Fibroblast of peridontal ligament (primary cell): ENCODE measurements around the gene TH.
A peak's percentile ranks its signal among the peaks of the same experiment; 100 is the strongest.
"Not testable (repeated sequence)": the region's sequence is repeated elsewhere in the genome, so short reads cannot be mapped to it uniquely, and the experiment has no call there.

Experiments used
- DNase-seq: peaks from one replicate; pipeline ENCODE4 v3.0.0-alpha.2; 2010; ENCODE audit errors: extremely low read depth

Gene TH

GRCh38 chr11:2178055-2178773 lies 6.6 kb upstream of the TH start:
- DNase-seq: not testable (repeated sequence)

- no peak for DNase-seq
Measured at GRCh38 chr11:2177076-2177475, 5.5 kb upstream of the TH start.

DNA sequence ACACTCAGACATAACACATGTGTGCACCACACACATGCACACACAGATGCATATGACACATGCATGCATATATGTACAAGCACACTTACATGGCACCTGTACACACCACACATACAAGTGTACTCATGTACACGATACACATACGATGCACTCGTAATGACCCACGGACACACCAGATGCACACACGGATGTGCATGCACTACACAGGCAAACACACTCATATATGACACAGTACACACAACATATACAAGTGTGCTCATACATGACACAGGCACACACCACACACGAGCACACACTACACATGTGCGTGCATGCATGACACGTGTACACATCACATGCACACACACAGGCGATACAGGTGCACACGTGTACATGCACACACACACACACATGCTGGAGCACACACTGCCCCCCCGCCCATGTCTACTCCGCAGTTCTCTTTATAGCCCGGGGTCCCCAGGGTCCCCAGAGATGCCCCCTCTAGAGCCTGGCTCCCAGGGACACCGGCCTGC lies 4.8 kb upstream of the TH start:
- DNase-seq: no peak

GRCh38 chr11:2175659-2176058 lies 4.0 kb upstream of the TH start:
- peak; percentile 4 for DNase-seq

- DNase-seq: no peak
Measured at GRCh38 chr11:2174361-2174760, 2.7 kb upstream of the TH start.

DNA sequence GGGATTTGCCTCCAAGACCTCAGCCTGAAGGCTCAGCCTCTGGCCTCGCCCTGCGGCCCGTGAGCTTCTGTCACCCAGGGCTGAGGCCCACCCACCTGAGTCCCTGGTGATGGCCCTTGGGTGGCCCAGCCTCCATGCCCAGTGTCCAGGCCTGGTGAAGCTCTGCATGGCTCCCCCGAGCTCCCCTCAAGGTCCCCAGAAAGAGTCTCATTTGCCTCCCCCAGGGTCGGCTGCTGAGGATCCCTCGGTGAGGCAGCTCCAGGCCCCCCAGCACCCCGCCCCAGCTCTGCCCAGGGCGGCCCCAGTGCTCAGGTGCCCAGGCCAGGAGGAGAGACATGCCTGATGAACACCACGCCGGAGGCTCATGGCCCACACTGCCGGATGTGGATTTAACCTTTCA lies 2.1 kb upstream of the TH start:
- no peak for DNase-seq

DNA sequence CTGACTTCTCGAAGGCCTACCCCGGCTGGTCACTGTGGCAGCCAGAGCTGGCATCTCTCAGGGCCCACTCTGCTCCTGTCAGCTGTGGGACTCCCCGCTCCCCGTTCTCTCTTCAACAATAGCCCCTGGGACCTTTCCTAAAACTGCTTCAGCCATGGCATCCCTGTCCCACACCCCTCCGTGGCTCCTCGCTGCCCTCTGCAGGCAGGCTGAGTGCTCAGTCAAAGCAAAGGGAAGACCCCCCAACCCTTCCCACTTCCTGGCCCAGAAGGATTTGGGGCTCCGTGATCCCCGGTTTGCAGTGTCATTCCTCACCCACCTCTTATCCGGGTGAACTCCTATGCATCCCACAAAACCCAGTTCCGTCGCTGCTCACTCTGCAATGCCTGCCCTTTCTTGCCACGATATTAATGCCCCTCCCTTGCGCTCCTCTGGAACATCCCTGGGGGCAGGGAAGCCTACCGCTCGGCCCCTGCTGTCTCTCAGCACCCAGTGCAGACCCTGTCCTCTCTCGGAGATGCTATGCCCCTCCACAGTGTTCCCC lies 1.6 kb upstream of the TH start:
- DNase-seq: no peak

DNA sequence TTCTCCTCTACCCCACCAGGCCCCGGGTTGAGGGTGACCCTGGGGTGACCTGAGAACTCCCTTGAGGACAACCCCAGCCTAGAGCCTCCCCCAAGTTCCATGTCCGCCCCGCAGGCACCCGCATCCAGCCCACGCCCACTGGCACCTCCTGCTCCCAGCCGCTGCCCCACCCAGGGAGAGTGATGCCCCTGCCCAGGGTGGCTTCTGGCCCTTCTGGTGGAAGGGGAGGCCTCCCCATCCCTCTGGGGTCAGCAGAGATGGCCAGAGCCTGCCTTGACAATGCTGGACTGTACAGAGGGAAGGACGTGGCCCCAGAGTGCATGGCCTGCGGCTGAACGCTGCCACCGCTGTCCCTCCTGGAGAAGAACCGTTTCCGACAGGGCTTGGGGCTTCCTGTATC lies 1.1 kb upstream of the TH start:
- DNase-seq: no peak

- DNase-seq: no peak
Measured at GRCh38 chr11:2169626-2170570, 1.7 kb downstream of the TH start.

GRCh38 chr11:2169005-2169378 lies 2.6 kb downstream of the TH start:
- DNase-seq: no peak

DNA sequence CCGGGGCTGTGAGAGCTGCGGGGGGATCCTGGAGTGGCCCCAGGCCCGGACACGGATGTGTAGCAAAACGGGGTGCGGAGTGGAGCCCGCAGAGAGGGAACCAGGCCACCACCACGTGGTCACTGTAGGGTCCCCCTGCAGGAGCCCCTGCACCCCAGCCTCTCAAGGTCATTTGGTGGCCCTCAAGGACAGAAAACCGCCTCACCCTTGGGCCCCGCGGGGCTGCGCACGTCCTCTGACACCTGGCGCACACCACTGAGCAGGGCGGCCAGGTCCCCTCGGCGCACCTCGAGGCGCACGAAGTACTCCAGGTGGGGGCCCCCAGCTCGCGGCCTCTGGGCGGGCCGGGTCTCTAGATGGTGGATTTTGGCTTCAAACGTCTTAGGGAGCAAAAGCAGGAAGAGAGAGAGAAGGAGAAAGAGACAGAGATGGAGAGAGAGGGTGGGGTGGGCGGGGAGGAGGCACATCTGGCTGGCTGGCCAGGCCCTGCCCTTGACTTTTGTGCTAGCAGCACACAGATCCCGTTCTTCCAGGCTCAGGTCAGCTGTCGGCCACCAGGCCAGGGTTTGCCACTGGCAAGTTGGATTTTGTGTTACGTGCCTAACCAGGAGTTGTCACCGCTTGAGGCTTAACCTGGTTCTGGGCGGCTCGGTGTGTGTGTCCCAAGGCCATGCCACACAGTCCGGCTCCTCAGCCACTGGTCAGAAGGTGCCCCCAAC lies 3.2 kb downstream of the TH start:
- no peak for DNase-seq

- DNase-seq: no peak
Measured at GRCh38 chr11:2167141-2168045, 4.2 kb downstream of the TH start.

DNA sequence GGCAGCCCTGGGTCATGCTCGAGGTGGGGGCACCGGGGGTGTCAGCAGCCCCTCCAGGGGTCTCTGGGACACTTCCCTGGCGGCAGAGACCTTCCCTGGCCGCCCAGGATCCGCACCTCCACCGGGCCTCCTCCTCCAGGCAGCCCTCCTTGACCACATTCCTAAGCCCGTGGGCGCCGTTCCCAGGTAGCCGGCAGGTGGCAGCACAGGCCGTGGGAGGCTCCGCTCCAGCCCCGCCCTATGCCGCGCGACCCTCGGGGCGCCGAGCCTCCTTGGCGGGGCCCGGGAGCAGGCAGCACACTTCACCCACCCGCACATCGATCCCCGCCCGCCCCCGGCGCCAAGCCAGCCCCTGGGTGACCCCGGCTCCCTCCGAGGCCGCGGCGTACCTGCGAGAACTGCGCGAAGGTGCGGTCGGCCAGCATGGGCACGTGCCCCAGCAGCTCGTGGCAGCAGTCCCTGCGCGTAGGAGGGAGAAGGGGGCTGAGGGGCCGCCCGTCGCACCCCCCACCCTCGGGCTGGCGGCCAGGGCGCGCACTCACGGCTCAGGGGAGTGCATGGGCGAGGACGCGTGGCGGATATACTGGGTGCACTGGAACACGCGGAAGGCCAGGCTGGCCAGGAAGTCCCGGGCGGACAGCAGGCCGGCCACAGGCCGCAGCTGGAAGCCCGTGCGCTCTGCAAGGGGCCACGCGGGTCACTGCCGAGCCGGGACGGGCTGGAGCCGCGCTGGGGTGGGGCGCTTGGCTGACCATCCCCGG lies 5.3 kb downstream of the TH start:
- no peak for DNase-seq

GRCh38 chr11:2165571-2165970 lies 6.0 kb downstream of the TH start:
- no peak for DNase-seq

DNA sequence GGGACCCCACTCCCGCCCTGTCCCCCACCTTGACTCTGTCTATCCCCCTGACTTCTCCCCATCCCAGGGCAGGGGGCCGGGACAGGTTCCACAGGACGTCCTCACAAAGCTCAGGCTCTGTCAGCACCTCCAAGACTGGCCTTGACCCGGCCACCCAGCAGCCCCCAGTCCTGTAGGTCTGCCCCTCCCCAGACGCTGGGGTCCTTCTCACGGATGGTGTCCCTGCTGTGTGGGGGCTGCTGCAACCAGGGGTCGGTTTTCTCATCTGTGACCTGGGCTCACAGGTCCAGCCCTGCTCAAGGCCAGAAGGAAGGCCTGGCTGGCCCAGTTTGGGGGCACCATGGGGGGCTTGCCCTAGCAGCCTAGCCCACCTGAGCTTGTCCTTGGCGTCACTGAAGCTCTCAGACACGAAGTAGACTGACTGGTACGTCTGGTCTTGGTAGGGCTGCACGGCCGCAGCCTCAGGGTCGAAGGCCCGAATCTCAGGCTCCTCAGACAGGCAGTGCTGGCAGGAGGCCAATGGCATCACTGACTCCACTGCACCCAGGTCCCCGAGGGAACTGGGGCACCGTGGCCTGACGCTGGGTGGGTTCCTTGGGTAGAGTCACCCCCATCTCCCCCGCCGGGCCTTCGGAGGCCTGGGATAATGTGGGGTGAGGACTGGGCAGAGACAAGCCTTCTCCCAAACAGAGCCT lies 6.6 kb downstream of the TH start:
- no peak for DNase-seq

- no peak for DNase-seq
Measured at GRCh38 chr11:2164081-2164480, 7.5 kb downstream of the TH start.

DNA sequence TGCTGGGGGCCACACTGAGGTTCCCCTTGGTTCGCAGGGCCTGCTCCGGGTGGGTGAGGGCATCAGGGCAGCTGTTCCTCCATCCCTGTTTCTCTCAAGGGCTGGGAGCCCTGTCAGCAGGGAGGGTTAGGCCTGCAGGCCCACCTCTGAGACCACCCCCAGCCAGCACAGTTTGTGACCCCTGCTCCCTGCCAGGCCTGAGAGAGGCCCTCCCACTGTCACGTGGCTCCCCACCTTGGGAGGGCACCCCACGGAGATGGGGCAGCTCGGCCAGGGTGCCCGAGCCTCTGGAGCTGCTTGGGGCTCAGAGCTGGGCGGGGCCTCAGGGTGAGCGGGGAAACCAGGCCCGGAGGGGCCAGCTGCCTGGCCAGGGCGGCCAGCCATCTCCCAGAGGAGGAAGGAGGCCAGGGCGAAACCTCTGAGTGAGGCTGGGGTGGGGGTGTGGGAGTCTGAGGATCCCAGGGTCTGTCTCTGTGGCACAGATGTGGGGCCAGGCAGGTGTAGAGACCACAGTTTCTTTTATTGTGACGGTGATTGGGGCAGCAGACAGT lies 8.1 kb downstream of the TH start:
- DNase-seq: no peak

DNA sequence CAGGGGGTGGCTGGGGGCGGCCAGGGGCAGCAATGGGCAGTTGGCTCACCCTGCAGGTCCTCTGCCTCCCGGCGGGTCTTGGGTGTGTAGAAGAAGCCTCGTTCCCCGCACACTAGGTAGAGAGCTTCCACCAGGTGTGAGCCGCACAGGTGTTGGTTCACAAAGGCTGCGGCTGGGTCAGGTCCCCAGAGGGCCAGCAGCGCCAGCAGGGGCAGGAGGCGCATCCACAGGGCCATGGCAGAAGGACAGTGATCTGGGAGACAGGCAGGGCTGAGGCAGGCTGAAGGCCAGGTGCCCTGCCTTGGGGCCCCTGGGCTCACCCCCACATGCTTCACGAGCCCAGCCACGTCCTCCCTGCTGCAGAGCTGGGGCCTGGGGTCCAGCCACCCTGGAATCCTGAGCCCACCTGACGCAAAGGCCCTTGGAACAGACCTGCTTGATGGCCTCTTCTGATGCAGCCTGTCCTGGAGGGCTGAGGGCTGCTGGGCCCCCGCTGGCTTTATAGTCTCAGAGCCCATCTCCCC lies 10.8 kb downstream of the TH start, which contains the start of gene INS:
Gene INS (minus strand): TSS at position 474 of the 524 bp plus-strand sequence. CDS start 238 bp downstream, at position 236.
- no peak for DNase-seq
